Mesodermal cell (in vitro differentiated cells): ENCODE data around the gene PDCD10.

ENCODE experiments used
- H3K27ac ChIP-seq: 2 replicates; pipeline ENCODE4 v1.7.0; 2013; ENCODE audit warnings: mild to moderate bottlenecking, low read depth, low read length, moderate library complexity; ENCODE audit not compliant: severe bottlenecking
- H3K36me3 ChIP-seq: 2 replicates; pipeline ENCODE4 v1.7.1; 2013; ENCODE audit warnings: mild to moderate bottlenecking, low read length, moderate library complexity; ENCODE audit not compliant: control insufficient read depth, insufficient read depth
- H3K4me1 ChIP-seq: one replicate; pipeline ENCODE4 v1.7.1; 2013; ENCODE audit warnings: mild to moderate bottlenecking, low read length; ENCODE audit not compliant: insufficient read depth, control insufficient read depth, poor library complexity, severe bottlenecking
- H3K4me3 ChIP-seq: 2 replicates; pipeline ENCODE4 v1.7.0; 2013; ENCODE audit warnings: low read length, control low read depth, mild to moderate bottlenecking; ENCODE audit not compliant: insufficient read depth, poor library complexity, severe bottlenecking; ENCODE audit errors: extremely low read depth
- H3K9me3 ChIP-seq: 2 replicates; pipeline ENCODE4 v1.7.1; 2013; ENCODE audit warnings: mild to moderate bottlenecking, low read length, moderate library complexity; ENCODE audit not compliant: control insufficient read depth
- WGBS, 2 experiments: methylation state at CpG; one replicate each; pipeline ENCODE4 v1.1.5; 2013; ENCODE audit warnings: missing lambda C conversion rate in 2 of 2; ENCODE audit not compliant: insufficient coverage in 2 of 2; 5-methylcytosine and 5-hydroxymethylcytosine counted together

The PDCD10 gene

GRCh38 chr3:167684388-167684993, 50.2 kb downstream of the PDCD10 start:
- no peaks in the 10 kb centered on the region for H3K9me3 ChIP-seq
- H3K4me1 ChIP-seq: no peaks in the 10 kb centered on the region
- H3K36me3 ChIP-seq: peaks cover 26% of the 10 kb centered on the region
- H3K27ac ChIP-seq: no peak overlapping the region
- H3K4me3 ChIP-seq: no peak overlapping the region

DNA sequence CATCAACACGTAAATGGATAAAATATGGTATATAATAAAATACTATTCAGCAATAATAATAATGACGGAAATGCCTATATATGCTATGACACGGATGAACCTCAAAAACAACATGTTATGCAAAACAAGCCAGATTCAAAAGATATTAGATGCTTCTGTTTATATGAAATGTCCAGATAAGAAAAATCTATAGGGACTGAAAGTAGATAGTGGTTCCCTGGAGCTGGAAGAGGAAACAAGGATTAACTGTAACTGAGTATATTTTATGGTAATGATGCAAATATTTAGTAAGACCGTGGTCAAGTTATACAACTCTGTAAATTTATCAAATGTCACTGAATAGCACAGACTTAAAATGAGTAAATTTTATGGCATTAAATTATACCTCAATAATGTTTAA, 55.2 kb downstream of the PDCD10 start:
- Histone ChIP-seq H3K4me1 (no peaks in the 10 kb centered on the region), H3K36me3 (peaks cover 48% of the 10 kb centered on the region), H3K27ac (no peak overlapping the region), H3K9me3 (peaks cover 5% of the 10 kb centered on the region), H3K4me3 (no peak overlapping the region)
- WGBS, 2 experiments: no CpG with 5 or more reads among the region's 4 CpGs

DNA sequence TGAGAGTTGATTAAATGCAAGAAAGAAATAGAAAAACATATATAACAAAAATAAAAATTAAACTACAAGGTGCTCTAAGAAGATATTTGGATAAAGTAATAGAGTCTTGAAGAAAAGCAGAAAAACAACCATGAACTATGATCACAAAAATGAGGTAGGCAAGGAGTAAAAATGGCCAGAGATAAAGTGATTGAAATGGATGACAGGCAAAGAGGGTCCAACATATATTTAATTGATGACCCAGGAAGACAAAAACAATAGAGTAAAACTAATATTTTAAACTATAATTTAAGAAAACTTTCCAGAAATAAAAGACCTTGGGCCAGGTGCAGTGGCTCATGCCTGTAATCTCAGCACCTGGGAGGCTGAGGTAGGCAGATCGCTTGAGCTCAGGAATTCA, 58.8 kb downstream of the PDCD10 start:
- Histone ChIP-seq H3K4me1 (no peaks in the 10 kb centered on the region), H3K4me3 (no peak overlapping the region), H3K9me3 (peaks cover 5% of the 10 kb centered on the region), H3K36me3 (peaks cover 52% of the 10 kb centered on the region), H3K27ac (no peak overlapping the region)
- no CpG with 5 or more reads among the region's 1 CpG for WGBS, 2 experiments

DNA sequence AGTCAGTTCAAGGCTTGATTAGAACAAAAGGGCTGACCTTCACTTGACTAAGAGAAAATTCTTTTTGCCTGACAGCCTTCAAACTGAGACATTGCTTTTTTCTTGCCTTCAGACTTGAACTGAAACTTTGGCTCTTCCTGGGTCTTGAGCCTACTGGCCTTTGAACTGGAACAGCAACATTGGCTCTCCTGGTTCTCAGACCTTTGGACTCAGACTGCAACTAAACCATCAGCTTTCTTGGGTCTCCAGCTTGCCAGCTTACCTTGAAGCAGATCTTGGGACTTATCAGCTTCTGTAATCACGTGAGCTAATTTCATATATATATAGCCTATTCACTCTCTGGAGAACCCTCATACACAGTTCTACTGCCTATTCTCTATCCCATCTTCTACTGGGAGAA, 61.5 kb downstream of the PDCD10 start:
- Histone ChIP-seq H3K9me3 (peaks cover 5% of the 10 kb centered on the region), H3K4me1 (no peaks in the 10 kb centered on the region), H3K4me3 (no peak overlapping the region), H3K36me3 (peaks cover 41% of the 10 kb centered on the region), H3K27ac (no peak overlapping the region)
- WGBS, 2 experiments: 100% methylated on average over 1 of the region's 1 CpG

DNA sequence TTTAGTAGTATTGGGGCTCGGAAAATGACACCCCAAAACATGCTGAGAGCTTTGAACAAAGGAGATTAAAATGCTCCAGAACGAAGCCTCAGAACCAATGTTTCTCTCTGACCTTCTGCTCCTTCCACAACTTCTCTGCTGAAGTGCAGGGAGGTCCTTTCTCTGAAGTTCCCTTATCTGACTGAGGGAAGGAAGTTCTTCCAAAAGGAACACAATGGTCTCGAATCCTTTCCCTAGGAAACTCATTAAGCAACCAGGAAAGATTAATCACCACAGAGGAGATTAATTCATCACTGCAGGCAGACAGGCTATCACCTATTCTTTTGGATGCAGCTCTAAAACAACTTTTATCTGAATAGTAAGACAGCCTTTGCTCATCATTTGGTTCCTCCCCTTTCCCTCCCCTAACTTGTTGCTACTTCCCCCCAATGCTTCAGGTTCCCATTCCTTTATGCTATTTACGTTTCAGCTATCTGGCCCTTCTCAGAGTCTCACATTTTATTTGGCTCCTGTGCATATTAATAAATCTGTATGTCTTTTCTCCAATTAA, 62.7 kb downstream of the PDCD10 start:
- Histone ChIP-seq H3K4me1 (no peaks in the 10 kb centered on the region), H3K4me3 (no peak overlapping the region), H3K9me3 (peaks cover 5% of the 10 kb centered on the region), H3K36me3 (peaks cover 41% of the 10 kb centered on the region), H3K27ac (no peak overlapping the region)
- WGBS, 2 experiments: 82 to 100% methylated on average over 2 to 3 of the region's 4 CpGs

GRCh38 chr3:167669699-167670098, 65.0 kb downstream of the PDCD10 start:
- no peaks in the 10 kb centered on the region for H3K4me1 ChIP-seq
- no peak overlapping the region for H3K4me3 ChIP-seq
- no peaks in the 10 kb centered on the region for H3K9me3 ChIP-seq
- H3K27ac ChIP-seq: no peak overlapping the region
- WGBS, 2 experiments: 80% methylated on average over 1 of the region's 1 CpG; no CpG with 5 or more reads in 1 of the 2 experiments
- peaks cover 21% of the 10 kb centered on the region for H3K36me3 ChIP-seq

GRCh38 chr3:167668651-167669050, 66.0 kb downstream of the PDCD10 start:
- no peaks in the 10 kb centered on the region for H3K9me3 ChIP-seq
- H3K36me3 ChIP-seq: peaks cover 11% of the 10 kb centered on the region
- WGBS, 2 experiments: 71% methylated on average over 1 of the region's 1 CpG; no CpG with 5 or more reads in 1 of the 2 experiments
- no peak overlapping the region for H3K4me3 ChIP-seq
- no peak overlapping the region for H3K27ac ChIP-seq
- no peaks in the 10 kb centered on the region for H3K4me1 ChIP-seq

DNA sequence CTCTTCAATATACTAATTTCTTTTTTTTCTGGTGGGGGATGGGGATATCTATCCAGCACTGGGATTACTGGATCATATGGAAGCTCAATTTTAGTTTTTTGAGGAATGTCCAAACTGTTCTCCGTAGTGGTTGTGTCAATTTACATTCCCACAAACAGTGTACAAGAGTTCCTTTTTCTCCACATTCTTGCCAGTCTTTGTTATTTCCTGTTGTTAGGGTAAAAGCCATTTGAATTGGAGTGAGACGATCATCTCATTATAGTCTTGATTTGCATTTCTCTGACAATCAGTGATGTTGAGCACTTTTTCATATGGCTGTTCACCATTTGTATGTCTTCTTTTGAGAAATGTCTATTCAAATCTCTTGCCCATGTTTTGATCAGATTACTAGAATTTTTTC, 68.1 kb downstream of the PDCD10 start:
- peak overlapping the region; percentile 36 for H3K27ac ChIP-seq
- no peak overlapping the region for H3K4me3 ChIP-seq
- 83 to 91% methylated on average over 1 of the region's 2 CpGs for WGBS, 2 experiments
- H3K36me3 ChIP-seq: no peaks in the 10 kb centered on the region
- no peaks in the 10 kb centered on the region for H3K9me3 ChIP-seq
- no peaks in the 10 kb centered on the region for H3K4me1 ChIP-seq

DNA sequence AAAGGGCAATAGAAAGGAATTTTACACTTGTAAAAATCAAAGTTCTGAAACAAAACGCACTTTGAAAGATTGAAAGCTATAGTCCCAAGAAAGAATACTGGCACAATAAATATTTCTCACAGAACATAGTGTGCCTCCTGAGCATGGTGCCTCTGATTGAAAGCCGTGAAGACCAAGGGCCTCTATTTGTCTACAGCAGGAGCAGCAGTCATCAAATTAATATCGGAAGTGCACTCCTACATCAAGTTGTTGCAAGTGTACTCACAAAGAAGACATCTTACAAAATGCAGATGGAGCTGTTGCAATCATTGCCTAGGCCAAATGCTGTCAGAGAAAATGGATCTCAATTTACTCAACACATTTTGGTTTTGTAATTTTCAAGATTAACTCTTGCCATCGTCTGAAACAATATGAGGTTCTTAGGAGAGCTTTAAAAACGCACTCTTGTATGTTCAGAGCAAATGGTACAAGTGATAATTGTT, 71.7 kb downstream of the PDCD10 start:
- Histone ChIP-seq H3K4me3 (no peak overlapping the region), H3K9me3 (no peaks in the 10 kb centered on the region), H3K27ac (no peak overlapping the region), H3K4me1 (no peaks in the 10 kb centered on the region), H3K36me3 (no peaks in the 10 kb centered on the region)
- 87 to 96% methylated on average over 3 to 4 of the region's 5 CpGs for WGBS, 2 experiments

GRCh38 chr3:167657684-167658225, 76.9 kb downstream of the PDCD10 start:
- Histone ChIP-seq H3K36me3 (no peaks in the 10 kb centered on the region), H3K4me3 (no peak overlapping the region), H3K27ac (no peak overlapping the region), H3K9me3 (no peaks in the 10 kb centered on the region), H3K4me1 (no peaks in the 10 kb centered on the region)
- WGBS, 2 experiments: 25 to 56% methylated on average over 1 of the region's 3 CpGs

DNA sequence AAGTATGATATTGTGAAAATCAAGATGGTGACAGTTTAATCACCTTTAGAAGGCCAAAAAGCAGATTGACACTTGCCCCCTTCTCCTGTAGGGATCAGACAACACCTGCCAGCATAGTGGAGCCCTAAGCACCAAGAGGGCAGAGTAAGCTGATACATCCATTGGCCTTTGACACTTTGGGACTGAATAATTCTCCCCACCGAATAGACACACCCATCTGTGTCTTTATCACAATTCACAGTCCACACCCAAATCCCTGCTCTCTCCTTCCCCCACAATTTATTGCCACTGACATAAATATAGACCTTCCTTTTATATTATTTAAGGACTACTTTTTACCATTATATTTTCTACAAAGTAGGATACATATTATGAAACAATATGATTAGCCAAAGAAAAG, 77.9 kb downstream of the PDCD10 start:
- Histone ChIP-seq H3K4me3 (no peak overlapping the region), H3K36me3 (no peaks in the 10 kb centered on the region), H3K9me3 (no peaks in the 10 kb centered on the region), H3K4me1 (no peaks in the 10 kb centered on the region), H3K27ac (no peak overlapping the region)
- 75 to 89% methylated on average over 1 of the region's 1 CpG for WGBS, 2 experiments
